Measurements from ENCODE around the gene TSHZ3.

The TSHZ3 gene

DNA sequence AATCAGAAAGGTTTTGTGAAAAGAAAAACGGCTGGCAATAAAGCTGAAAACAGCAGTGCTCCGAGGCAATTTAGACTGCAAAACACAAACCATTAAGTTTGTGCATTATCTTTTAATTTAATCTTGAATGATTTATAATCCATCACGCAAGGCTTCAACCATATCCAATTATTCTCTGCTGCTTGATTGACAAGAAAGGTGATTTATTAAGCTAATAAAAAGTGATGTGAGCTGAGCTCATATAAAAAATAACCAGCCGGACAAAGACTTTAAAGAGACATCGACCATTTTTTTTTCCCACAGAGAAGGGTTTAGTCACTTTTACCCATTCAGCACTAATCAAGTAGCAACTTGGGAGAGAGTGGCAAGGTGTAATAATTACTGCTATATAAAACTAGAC is 33.6 kb downstream of the TSHZ3 start:
- POLR2A ChIA-PET, result interaction anchor here (1.0 kb wide), 2 partner anchors 32 to 41 kb away, joined by 5 to 7 read pairs; no protein-coding TSS in a partner anchor
- no peak for DNase-seq (ENCODE audit: extremely low spot score)
- CTCF ChIA-PET, result no interaction called here
- TF ChIP-seq SUZ12 (IDR thresholded peaks at IDR 0.05), result no peak
- no peak for TF ChIP-seq LEF1 (IDR thresholded peaks at IDR 0.05; ENCODE audit: borderline replicate concordance)
- no peak for TF ChIP-seq ARNT (IDR thresholded peaks at IDR 0.05)
- TF ChIP-seq, protein P1, sequence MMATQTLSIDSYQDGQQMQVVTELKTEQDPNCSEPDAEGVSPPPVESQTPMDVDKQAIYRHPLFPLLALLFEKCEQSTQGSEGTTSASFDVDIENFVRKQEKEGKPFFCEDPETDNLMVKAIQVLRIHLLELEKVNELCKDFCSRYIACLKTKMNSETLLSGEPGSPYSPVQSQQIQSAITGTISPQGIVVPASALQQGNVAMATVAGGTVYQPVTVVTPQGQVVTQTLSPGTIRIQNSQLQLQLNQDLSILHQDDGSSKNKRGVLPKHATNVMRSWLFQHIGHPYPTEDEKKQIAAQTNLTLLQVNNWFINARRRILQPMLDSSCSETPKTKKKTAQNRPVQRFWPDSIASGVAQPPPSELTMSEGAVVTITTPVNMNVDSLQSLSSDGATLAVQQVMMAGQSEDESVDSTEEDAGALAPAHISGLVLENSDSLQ (IDR thresholded peaks at IDR 0.05), result peak; percentile 95
- no peak for TF ChIP-seq FOXM1 (IDR thresholded peaks at IDR 0.05; ENCODE audit: borderline replicate concordance)
- no peak for TF ChIP-seq FOXA1 (IDR thresholded peaks at IDR 0.05)
- TF ChIP-seq FOXK2 (IDR thresholded peaks at IDR 0.05), result no peak
- TF ChIP-seq CTBP1 (IDR thresholded peaks at IDR 0.05; ENCODE audit: borderline replicate concordance), result 0 out of 2 replicates have a peak, but pooled peaks have one; percentile 45
- 0 out of 2 replicates have a peak, but pooled peaks have one; percentile 31 for TF ChIP-seq ZNF384 (IDR thresholded peaks at IDR 0.05)
- no peak for TF ChIP-seq TARDBP (IDR thresholded peaks at IDR 0.05)
- no peak for TF ChIP-seq ELF4 (IDR thresholded peaks at IDR 0.05)

DNA sequence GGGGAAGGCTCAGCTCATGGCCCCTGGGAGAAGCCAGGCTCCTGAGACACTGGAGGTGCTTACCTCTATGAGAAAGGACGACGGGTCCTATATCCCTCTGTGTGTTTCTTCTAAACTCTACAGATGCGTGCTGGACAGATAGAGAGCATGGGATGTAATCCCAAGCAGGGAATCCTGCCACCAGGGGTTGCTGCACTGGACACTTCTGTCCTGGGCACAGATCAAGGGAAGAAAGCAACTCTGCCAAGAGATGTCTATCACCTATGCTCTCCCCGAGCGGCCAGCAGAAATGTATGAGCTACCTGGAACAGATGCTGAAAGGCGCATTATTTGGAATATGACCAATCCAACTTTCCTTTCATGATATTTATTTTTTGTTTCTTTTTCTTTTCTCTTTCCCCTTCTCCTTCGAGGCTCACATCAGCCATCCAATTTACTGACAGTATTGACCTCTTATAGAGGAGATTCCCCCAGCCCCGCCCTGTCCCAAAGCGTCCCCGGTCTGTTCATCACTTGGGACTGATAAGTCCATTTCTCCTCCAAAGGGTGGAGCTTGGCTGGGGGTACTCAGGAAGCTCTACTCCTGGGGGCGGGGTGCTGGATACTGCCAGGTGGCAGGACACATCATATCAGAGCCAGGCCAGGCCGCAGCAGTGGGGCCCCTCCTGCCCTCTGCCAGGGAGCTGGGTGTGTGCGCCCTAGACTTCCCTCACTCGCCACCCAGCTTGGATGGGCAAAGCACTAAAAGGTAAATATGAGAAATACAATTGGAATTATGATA is 34.2 kb downstream of the TSHZ3 start:
- TF ChIP-seq SP1 (IDR thresholded peaks at IDR 0.05) (no peak), ZNF384 (IDR thresholded peaks at IDR 0.05) (no peak), FOXA1 (IDR thresholded peaks at IDR 0.05) (no peak), ARNT (IDR thresholded peaks at IDR 0.05) (no peak)
- no peak for DNase-seq (ENCODE audit: extremely low spot score)
- ChIA-PET POLR2A (interaction anchor here (1.0 kb wide), 2 partner anchors 33 to 41 kb away, joined by 5 to 7 read pairs; no protein-coding TSS in a partner anchor), CTCF (no interaction called here)

DNA sequence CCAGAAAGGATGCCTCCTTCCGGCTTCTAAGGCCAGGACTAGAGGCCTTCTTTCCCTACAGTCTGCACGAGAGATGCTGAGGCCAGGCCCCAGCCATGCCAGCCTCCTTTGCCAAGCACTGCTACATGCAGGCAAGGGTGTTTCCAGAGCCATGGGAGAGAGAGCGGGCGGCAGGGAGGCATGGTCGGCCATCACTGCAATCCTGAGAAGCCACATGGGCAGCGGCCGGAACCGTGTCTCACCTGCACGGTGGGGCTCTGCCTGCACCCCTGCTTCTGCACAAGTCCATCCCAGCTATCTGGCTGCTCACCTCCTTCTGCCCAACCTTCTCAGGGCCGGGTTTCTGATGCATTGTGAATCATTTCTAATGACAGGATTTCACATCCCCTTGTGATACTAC is 35.1 kb downstream of the TSHZ3 start:
- no peak for TF ChIP-seq HDGF (IDR thresholded peaks at IDR 0.05; ENCODE audit: borderline replicate concordance)
- no peak for TF ChIP-seq ARNT (IDR thresholded peaks at IDR 0.05)
- TF ChIP-seq ZNF384 (IDR thresholded peaks at IDR 0.05), result no peak
- TF ChIP-seq NFRKB (IDR thresholded peaks at IDR 0.05), result no peak
- no peak for TF ChIP-seq L3MBTL2 (conservative IDR thresholded peaks at IDR 0.05)
- TF ChIP-seq LEF1 (IDR thresholded peaks at IDR 0.05; ENCODE audit: borderline replicate concordance), result no peak
- TF ChIP-seq ELF4 (IDR thresholded peaks at IDR 0.05), result no peak
- TF ChIP-seq SP1 (IDR thresholded peaks at IDR 0.05), result no peak
- TF ChIP-seq CTBP1 (IDR thresholded peaks at IDR 0.05; ENCODE audit: borderline replicate concordance), result no peak
- TF ChIP-seq SUZ12 (IDR thresholded peaks at IDR 0.05), result no peak
- no peak for TF ChIP-seq TARDBP (IDR thresholded peaks at IDR 0.05)
- TF ChIP-seq FOXA1 (IDR thresholded peaks at IDR 0.05), result no peak
- no peak for TF ChIP-seq FOXM1 (IDR thresholded peaks at IDR 0.05; ENCODE audit: borderline replicate concordance)
- TF ChIP-seq, protein P1 (IDR thresholded peaks at IDR 0.05), result no peak
- no peak for TF ChIP-seq FOXK2 (IDR thresholded peaks at IDR 0.05)
- TF ChIP-seq BHLHE40 (IDR thresholded peaks at IDR 0.05; ENCODE audit: borderline replicate concordance), result no peak
- no peak for DNase-seq (ENCODE audit: extremely low spot score)
- ChIA-PET CTCF (no interaction called here), POLR2A (no interaction called here)

DNA sequence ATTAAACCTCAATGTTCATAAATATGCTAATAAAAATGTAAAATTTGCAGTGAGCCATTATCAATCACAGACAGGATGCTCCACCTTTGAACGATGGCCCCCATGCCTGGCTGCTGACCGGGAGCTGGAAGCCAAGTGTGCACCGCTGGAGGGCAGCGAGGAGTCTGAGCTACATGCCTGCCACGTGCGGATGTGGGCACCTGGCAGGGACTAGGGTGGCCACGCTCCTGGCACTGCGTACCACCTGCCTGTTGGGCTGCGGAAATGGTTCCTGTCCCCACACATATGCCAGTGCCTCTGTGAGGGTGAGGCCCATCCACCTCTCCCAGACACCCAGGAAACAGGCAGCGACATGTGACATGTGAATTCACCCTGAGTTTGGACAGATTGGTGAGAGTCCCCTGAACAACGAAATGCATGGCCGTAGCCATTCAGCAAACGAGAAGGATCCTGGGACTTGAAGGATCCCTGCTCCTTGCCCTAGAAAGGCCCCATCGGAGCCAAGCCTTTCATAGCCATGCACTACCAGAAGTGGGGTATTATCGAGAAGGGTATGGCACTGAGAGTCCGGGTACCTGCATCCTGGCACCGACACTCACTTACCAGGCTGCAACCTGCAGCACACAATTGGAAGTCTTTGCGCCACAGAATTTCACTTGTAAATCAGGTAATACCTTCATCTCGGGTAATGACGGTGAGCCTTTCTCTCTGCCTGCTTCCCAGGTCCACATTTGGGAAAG is 35.8 kb downstream of the TSHZ3 start:
- POLR2A ChIA-PET, result no interaction called here
- CTCF ChIA-PET, result no interaction called here
- TF ChIP-seq TARDBP (IDR thresholded peaks at IDR 0.05) (no peak), SP1 (IDR thresholded peaks at IDR 0.05) (no peak), ELF4 (IDR thresholded peaks at IDR 0.05) (no peak), BHLHE40 (IDR thresholded peaks at IDR 0.05; ENCODE audit: borderline replicate concordance) (no peak), ZNF384 (IDR thresholded peaks at IDR 0.05) (no peak), FOXA1 (IDR thresholded peaks at IDR 0.05) (no peak), CTBP1 (IDR thresholded peaks at IDR 0.05; ENCODE audit: borderline replicate concordance) (no peak), NFRKB (IDR thresholded peaks at IDR 0.05) (no peak), FOXK2 (IDR thresholded peaks at IDR 0.05) (no peak), L3MBTL2 (conservative IDR thresholded peaks at IDR 0.05) (no peak), LEF1 (IDR thresholded peaks at IDR 0.05; ENCODE audit: borderline replicate concordance) (no peak), HDGF (IDR thresholded peaks at IDR 0.05; ENCODE audit: borderline replicate concordance) (no peak), FOXM1 (IDR thresholded peaks at IDR 0.05; ENCODE audit: borderline replicate concordance) (no peak)
- TF ChIP-seq, protein P1 (IDR thresholded peaks at IDR 0.05), result no peak
- no peak for DNase-seq (ENCODE audit: extremely low spot score)

DNA sequence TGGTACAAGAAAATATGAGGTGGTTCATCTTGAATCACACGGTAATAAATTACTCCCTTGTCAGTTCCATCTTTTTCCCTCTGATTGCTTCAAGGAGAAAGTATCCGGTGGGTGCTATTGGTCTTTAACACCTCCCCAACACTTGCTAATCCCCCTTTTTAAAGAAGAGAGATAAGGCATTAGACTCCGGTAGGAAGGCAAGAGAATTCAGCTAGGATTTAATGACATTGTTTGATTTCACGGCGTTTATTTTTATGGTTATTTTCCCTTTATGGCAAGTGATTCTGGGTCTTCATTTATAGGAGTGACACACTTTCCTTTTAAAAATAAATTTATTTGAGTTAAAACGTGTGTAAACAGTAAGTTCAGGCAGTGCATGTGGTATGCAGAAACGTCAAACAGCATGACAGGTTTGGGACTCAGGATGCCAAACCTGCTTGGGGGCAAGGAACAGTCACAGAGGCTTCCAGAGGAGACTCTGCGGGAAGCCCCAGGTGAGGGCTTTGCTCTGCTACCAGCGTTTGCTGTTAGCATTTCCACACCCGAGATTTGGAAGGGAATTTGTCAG is 36.5 kb downstream of the TSHZ3 start:
- ChIA-PET CTCF (no interaction called here), POLR2A (no interaction called here)
- TF ChIP-seq FOXM1 (IDR thresholded peaks at IDR 0.05; ENCODE audit: borderline replicate concordance), result no peak
- TF ChIP-seq, protein P1 (IDR thresholded peaks at IDR 0.05), result peak; percentile 51
- no peak for DNase-seq (ENCODE audit: extremely low spot score)

Data from HEK293T (cell line).